GM19372 (cell line): ENCODE results near the gene RABEPK.
"Not testable (repeated sequence)": the region's sequence is repeated elsewhere in the genome, so short reads cannot be mapped to it uniquely, and the experiment has no call there.

Experiments
- ATAC-seq: cut with Tn5 transposase; IDR thresholded peaks from one replicate; pipeline ENCODE4 v1.9.1; 2021; ENCODE audit warnings: mild to moderate bottlenecking, low read depth, moderate library complexity; ENCODE audit not compliant: unreplicated experiment

The RABEPK gene

GRCh38 chr9:125190361-125190801, 10.0 kb upstream of the RABEPK start:
- ATAC-seq: no peak

- ATAC-seq: not testable (repeated sequence)
Observed at GRCh38 chr9:125194466-125194865, 5.9 kb upstream of the RABEPK start.

DNA sequence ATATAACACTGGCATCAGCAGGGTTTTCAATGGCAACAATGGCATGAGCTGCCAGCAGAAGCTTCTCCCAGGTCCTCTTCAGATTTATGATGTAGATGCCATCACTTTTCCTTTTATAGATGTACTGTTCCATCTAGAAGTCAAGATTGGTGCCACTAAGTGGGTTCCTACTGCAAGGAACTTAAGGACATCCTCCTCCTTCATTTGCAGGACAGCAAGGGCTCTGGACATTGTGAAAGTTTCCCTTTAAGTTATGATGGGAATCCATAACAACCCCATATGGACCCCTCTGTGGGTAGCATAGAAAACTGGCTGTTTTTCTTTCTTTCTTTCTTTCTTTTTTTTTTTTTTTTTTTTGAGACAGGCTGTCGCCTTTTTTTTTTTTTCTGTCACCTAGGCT, 4.8 kb upstream of the RABEPK start:
- not testable (repeated sequence) for ATAC-seq

- no peak for ATAC-seq
Observed at GRCh38 chr9:125202846-125203618, 2.7 kb downstream of the RABEPK start.

- no peak for ATAC-seq
Observed at GRCh38 chr9:125204477-125204876, 4.1 kb downstream of the RABEPK start.

DNA sequence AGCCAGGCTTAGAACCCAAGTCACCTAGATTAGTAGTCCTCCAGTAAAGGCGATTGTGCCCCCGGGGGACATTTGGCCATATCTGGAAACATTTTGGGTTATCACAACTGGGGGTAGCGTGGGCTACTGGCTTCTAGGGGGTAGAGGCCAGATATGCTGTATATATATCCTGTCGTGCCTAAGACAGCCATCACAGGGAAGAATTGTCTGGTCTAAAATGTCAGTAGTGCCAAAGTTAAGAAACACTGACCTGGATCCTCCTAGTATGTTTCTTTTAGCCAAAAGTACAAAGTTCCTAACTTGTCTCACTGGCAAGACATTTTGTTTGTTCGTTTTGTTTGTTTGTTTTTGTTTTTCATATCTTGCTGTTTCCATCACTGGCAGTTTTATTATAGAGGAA, 13.8 kb downstream of the RABEPK start:
- ATAC-seq: no peak

DNA sequence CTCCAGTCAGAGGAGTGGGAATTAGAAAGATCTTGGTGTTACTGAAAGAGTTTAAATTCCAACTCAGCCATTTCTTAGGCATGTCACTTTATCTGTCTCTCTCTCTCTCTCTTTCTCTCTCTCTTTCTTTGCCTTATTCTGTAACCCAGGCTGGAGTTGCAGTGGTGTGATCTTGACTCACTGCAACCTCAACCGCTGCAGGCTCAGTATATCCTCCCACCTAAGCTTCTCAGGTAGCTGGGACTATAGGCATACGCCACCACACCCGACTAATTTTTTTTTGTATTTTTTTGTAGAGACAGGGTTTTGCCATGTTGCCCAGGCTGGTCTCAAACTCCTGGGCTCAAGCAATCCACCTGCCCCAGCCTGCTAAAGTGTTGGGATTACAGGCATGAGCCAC, 18.3 kb downstream of the RABEPK start:
- ATAC-seq: no peak

GRCh38 chr9:125224858-125225257, 24.5 kb downstream of the RABEPK start:
- not testable (repeated sequence) for ATAC-seq

- no peak for ATAC-seq
Observed at GRCh38 chr9:125227761-125228160, 27.4 kb downstream of the RABEPK start.

GRCh38 chr9:125233678-125234077, 33.3 kb downstream of the RABEPK start:
- no peak for ATAC-seq

- not testable (repeated sequence) for ATAC-seq
Observed at GRCh38 chr9:125234099-125234498, 33.8 kb downstream of the RABEPK start.

- no peak for ATAC-seq
Observed at GRCh38 chr9:125235804-125236519, 35.6 kb downstream of the RABEPK start.

GRCh38 chr9:125236520-125237159, 36.3 kb downstream of the RABEPK start:
- not testable (repeated sequence) for ATAC-seq

DNA sequence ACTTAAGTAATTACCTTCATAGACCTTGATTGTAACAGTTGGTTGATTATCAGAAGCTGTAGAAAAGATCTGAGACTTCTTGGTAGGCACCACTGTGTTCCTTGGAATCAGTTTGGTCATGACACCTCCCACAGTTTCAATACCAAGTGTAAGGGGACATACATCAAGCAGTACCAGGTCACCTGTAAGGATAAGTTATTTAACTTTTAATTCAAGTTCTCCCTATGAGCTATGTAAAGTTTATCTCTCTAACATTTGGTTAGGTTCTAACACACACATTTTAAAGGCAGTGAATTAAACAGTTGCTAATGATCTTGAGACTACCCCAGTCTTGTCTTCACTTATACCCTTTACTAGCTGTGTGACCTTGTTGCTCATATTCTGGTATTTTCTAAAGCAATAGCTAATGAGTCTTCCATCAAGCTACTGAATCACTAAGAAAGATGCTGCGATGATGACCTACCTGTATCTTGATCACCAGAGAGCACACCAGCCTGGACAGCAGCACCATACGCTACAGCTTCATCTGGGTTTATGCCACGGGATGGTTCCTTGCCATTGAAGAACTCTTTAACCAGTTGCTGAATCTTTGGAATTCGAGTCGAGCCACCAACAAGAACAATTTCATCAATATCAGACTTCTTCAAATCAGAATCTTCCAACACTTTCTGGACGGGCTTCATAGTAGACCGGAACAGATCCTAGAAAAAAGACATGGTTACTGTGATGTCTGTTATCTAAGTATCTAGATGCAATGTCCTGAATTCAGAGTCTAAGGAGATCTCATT, 38.0 kb downstream of the RABEPK start:
- ATAC-seq: no peak

DNA sequence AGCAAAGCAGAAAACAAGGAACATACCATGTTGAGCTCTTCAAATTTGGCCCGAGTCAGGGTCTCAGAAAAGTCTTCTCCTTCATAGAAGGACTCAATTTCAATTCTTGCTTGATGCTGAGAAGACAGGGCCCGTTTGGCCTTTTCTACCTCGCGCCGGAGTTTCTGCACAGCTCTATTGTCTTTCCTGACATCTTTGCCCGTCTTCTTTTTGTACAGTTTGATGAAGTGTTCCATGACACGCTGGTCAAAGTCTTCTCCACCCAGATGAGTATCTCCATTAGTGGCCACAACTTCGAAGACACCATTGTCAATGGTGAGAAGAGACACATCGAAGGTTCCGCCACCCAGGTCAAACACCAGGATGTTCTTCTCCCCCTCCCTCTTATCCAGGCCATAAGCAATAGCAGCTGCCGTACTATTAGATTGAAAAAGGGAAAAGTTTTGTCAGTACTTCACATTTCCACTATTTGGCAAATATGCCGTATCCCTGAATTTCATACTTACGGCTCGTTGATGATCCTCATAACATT, 38.6 kb downstream of the RABEPK start:
- ATAC-seq: no peak

- ATAC-seq: no peak
Observed at GRCh38 chr9:125239631-125240597, 39.6 kb downstream of the RABEPK start.

DNA sequence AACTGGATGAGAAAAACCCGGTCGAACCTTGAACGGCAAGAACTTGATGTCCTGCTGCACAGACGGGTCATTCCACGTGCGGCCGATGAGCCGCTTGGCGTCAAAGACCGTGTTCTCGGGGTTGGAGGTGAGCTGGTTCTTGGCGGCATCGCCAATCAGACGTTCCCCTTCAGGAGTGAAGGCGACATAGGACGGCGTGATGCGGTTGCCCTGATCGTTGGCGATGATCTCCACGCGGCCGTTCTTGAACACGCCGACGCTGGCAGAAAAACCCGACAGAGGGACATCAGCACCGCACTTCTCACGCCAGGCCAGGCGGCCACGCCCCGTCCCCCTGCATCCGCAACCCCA, 40.3 kb downstream of the RABEPK start:
- ATAC-seq: peak; percentile 18

DNA sequence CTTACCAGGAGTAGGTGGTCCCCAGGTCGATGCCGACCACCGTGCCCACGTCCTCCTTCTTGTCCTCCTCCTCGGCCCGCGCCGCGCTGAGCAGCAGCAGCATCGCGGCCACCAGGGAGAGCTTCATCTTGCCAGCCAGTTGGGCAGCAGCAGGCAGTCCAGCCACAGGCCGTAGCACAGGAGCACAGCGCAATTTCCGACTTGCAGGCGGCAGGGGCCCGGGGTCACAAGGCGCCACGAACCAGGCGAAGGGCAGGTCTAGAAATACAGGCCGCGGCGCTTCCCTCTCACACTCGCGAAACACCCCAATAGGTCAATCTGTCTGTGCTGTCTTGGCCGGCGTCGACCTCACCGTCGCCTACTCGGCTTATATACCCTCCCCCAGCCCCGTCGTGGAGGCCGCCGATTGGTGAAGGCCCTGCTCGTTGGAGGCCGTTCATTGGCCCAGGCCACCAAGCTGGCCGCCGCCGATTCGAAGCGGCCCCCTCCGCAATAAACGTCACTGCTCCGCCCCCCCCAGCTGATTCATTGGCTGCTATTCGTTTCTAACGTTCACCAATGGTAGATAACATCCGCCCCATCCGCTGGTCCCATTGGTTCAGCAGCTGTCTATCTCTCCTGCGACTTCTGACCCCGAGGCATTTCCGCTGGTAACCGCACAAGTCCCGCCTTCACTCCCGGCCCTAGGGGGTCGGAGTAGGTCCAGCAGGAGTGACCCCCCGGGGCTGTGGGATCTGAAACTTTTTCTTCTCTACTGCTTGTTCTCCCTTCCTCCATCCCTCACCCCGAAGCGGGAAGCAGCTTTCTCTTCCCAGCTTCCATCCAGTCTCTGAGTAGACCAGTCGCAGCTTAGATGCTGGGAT, 40.9 kb downstream of the RABEPK start, which contains the start of gene HSPA5:
HSPA5 (minus strand) TSS at position 344 of the 863 bp plus-strand sequence; CDS start at position 127, 217 bp downstream.
- ATAC-seq: peak; percentile 86
